LNCAP (cell line): Measurements from ENCODE around the gene SHC2.

Experiments
- TF ChIP-seq, protein P1 (sequence below): fragments of 450-650 bp; IDR thresholded peaks from 2 replicates; pipeline ENCODE4 v1.5.1; 2017; ENCODE audit warnings: mild to moderate bottlenecking

The SHC2 gene

DNA sequence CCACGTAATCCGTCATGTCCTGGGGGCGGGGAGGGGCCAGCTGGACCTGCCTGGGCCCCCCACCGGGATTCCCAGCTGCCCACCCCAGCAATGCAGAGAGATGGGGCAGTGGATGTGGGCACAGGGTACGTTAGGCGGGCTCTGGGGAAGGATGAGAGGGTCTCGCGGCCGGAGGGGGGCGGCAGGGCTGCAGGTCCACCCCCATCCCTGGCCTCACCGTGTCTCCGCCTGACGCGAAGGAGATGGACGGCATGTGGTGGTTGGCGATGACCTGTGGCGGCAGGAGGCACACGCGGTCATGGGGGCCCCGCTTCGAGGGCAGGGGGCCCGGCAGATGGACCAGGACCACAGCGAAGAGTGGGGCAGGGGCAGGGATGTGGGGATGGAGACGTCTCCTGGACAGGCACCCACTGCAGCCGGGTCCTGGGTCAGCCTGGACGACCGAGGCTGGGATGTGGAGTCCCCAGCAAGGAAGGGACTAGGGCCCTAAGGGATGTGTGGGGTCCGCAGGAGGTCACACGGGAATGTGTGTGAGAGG lies 24.4 kb downstream of the SHC2 start:
- TF ChIP-seq, protein P1, sequence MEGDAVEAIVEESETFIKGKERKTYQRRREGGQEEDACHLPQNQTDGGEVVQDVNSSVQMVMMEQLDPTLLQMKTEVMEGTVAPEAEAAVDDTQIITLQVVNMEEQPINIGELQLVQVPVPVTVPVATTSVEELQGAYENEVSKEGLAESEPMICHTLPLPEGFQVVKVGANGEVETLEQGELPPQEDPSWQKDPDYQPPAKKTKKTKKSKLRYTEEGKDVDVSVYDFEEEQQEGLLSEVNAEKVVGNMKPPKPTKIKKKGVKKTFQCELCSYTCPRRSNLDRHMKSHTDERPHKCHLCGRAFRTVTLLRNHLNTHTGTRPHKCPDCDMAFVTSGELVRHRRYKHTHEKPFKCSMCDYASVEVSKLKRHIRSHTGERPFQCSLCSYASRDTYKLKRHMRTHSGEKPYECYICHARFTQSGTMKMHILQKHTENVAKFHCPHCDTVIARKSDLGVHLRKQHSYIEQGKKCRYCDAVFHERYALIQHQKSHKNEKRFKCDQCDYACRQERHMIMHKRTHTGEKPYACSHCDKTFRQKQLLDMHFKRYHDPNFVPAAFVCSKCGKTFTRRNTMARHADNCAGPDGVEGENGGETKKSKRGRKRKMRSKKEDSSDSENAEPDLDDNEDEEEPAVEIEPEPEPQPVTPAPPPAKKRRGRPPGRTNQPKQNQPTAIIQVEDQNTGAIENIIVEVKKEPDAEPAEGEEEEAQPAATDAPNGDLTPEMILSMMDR = no peak

DNA sequence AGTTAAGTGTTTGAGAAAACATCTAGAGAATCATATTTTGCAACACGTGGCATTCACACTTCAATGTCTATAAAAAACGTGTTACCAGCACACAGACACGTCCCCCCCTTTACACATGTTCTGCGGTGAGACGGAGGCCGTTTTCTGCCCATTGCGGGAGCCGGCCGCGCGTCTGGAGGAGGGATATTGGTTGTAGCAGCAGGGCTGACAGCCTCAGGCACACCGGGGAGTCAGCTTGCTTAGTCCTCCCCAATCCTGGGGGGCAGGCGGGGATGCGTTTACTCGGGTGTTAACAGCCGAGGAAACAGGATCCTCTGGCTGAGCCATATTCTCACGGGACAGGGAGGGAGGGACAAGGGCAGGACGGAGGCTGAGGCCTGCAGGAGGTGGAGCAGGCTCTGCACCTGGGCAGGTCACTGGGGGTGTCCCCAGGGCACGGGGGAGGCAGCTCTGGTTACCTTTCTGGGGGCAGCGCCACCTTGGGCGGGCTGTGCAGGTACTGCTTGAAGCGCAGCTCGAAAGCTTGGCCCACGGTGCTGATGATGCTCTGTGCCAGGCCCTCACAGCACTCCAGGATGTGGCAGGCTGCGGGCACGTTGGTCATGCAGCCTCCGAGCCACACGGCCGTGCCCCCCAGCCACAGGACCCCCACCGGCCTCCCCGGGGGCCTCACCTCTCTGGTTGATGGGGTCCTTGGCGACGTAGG lies 25.0 kb downstream of the SHC2 start:
- TF ChIP-seq, protein P1 = no peak

DNA sequence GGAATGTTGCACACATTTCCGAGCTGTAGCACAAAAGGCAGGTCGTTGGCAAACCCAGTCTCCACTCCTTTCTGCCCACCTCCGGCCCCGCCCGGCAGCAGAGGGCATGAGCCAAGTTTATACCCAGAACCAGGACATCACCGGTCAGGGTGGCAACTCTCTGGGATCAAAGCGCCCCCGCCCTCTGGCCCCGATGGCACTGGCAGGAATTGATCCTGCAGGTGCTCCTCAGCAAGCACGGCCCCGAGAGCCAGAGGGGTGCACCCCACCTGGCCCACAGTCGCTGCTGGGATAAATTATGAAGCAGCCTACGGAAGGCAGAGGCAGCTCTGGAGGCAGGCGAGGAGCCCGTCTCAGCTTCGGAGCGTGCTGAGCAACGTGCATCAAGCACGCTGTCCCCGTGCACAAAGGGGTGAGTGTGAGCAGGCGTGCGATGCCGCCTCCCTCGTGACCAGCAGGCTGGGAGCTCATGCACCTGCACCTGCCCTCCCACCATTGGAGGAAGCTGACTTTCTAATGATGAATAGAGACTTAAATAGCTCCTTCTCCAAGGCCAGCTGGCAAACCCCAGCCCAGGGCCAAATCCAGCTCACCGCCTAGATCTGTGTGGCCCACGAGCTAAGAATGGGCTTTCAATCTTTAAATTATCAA lies 25.7 kb downstream of the SHC2 start:
- TF ChIP-seq, protein P1 = no peak

DNA sequence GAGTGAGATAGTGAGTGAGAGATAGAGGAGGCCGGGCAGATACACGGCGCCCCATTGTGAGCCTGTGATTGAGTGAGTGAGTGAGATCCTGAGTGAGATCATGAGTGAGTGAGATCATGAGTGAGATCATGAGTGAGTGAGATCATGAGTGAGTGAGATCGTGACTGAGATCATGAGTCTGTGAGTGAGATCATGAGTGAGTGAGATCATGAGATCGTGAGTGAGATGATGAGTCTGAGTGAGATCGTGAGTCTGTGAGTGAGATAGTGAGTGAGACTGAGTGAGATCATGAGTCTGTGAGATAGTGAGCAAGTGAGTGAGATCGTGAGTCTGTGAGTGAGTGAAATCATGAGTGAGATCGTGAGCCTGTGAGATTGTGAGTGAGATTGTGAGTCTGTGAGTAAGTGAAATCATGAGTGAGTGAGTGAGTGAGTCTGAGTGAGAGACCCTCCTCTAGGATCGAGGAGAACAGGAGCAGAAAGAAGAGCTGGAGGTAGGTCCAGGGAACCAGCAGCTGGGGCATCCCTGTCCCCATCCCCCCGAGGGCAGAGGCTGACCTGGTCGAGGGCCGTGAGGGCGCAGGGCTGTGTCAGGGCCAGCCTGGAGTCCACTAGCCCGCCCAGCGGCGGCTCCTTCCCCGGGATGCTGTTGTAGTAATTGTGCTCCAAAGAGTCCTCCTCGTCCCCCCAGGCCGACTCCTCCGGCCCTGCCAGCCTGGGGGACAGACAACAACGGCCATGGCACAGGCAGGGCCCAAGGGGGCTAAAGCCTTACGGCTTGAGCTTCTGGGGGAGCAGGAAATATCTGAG lies 26.5 kb downstream of the SHC2 start:
- TF ChIP-seq, protein P1 = no peak

DNA sequence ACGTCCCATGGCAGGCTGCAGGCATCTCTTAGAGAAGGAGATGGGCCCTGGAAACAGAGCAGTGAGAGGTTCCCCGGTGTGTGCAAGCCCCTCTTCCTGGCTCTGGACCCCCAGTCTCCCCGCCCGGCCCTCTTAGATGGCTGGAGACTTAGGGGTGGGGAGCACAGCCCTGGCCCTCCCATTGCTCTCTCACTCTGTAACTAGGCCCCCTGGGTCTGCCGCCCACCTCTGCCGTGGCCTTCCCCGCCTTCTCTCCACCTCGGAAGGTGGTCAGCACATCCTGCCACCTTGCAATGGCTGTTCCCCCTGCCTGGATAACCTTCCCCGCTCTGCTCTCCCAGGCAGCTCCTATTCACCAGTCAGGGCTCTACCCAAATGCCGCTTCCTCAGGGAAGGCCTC lies 30.1 kb downstream of the SHC2 start:
- TF ChIP-seq, protein P1 = no peak

DNA sequence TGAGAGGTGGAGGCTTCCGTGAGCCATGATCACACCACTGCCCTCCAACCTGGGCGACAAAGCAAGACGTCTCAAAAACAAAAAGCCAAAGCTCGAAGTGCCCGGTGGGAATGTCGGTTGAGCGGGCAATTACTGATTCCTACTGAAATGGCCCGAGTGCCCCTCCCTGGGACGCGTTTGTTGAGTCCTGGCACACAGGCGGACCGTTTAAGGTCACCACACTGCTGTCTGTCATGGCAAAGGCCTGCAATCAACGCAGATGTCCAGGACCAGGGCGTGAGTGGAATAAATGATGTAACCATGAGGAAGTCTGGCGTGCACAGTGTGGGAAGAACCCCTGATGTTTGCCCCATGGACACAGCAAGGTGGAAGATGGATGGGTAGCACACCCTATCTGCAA lies 32.7 kb downstream of the SHC2 start:
- TF ChIP-seq, protein P1 = no peak

DNA sequence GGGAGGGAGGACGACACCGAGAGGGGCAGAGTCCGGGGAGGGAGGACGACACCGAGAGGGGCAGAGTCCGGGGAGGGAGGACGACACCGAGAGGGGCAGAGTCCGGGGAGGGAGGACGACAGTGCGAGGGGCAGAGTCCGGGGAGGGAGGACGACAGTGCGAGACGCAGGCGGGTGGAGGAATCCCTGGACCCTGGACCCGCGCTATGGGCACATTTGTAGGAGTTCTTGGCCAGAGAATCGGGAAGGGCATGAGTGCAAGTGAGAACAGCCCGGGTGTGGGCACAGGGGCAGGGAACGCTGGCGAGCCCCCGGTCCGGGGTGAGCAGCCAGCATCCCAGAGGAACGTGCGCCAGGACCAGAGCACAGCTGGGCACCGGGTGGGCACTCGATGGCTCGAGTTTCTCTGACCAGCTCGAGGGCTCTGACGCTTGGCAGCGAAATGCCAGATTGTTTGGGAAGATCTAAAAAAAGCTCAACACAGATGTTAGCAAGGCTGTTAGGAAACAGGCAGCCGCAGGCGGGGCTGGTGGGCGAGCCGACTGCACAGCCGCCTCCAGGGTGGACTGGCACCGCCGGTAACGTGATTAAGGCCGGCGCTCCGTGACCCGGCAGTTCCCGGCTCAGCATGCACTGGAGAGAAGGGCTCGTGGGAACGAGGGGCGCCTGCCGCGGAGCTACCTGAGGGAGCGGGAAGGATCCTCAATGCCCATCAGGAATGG lies 33.9 kb downstream of the SHC2 start:
- TF ChIP-seq, protein P1 = no peak
